Right atrium auricular region (tissue), 2 donors: Measurements from ENCODE around the gene RFC1. TPM values are rescaled to one million over a fixed set of nuclear protein-coding genes. Genes with fewer than 3 reads are reported as not detected.

Experiments used
- DNase-seq: peaks from one replicate; pipeline ENCODE4 v3.0.0-alpha.2; 2019; ENCODE audit warnings: low spot score
- H3K27ac ChIP-seq, 2 donors: fragments of 200-600 bp; sonication (generic); 1 replicate in 1 of 2; 2 replicates in 1 of 2; pipeline ENCODE4 v1.5.1; 2016 to 2019
- H3K27me3 ChIP-seq, 2 donors: fragments of 200-600 bp; sonication (generic); one replicate each; pipeline versions ENCODE4 v1.5.1 to v1.6.0; 2017 to 2019
- H3K36me3 ChIP-seq: fragments of 200-600 bp; sonication (generic); one replicate; pipeline ENCODE4 v1.5.1; 2016
- H3K4me1 ChIP-seq, 2 donors: fragments of 200-600 bp; sonication (generic); one replicate each; pipeline versions ENCODE4 v1.5.1 to v1.6.0; 2017 to 2019
- H3K4me3 ChIP-seq, 2 donors: fragments of 200-600 bp; sonication (generic); 1 replicate in 1 of 2; 2 replicates in 1 of 2; pipeline ENCODE4 v1.5.1; 2017 to 2019; ENCODE audit warnings: mild to moderate bottlenecking in 1 of 2, moderate library complexity in 1 of 2
- H3K9me3 ChIP-seq, 2 donors: fragments of 200-600 bp; sonication (generic); one replicate each; pipeline ENCODE4 v1.5.1; 2019
- total RNA-seq, 2 donors: library from RNA; depleted of rRNA; stranded (reverse); fragments of >200 nt; gene quantifications; one replicate each; pipeline ENCODE4 v1.1.0, GENCODE V29; 2016
- TF ChIP-seq, protein P1 (sequence below), 2 donors: fragments of 200-600 bp; sonication (generic); IDR thresholded peaks; one replicate each; pipeline ENCODE4 v1.5.1; 2019; ENCODE audit warnings: antibody characterized with exemption in 2 of 2

Gene RFC1
- total RNA-seq, 2 donors from 2014 or later = 16.4 to 30.4 TPM

DNA sequence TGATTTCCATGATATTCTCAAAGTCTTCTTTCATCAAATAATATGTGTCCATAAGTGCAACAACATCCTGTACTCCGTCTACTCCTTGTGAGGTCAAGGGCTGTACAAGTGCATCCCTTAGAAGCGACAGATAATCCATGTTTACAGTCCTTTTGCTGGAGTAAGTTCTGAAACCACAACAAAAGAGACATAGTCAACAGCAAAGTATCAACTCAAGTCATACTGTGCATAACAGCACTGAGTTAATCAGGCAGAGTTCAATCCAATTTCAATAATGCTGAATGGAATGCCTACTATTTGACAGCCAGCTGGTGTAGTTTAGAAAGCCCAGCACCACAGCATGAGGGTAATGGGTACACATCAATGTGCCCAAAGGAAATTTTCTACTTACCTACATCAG, 74.5 kb downstream of the RFC1 start:
- H3K9me3 ChIP-seq = no peaks in the 10 kb centered on the region
- TF ChIP-seq, protein P1, sequence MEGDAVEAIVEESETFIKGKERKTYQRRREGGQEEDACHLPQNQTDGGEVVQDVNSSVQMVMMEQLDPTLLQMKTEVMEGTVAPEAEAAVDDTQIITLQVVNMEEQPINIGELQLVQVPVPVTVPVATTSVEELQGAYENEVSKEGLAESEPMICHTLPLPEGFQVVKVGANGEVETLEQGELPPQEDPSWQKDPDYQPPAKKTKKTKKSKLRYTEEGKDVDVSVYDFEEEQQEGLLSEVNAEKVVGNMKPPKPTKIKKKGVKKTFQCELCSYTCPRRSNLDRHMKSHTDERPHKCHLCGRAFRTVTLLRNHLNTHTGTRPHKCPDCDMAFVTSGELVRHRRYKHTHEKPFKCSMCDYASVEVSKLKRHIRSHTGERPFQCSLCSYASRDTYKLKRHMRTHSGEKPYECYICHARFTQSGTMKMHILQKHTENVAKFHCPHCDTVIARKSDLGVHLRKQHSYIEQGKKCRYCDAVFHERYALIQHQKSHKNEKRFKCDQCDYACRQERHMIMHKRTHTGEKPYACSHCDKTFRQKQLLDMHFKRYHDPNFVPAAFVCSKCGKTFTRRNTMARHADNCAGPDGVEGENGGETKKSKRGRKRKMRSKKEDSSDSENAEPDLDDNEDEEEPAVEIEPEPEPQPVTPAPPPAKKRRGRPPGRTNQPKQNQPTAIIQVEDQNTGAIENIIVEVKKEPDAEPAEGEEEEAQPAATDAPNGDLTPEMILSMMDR (IDR thresholded peaks at IDR 0.05) = no peak
- H3K4me3 ChIP-seq = no peak overlapping the region
- H3K27me3 ChIP-seq = no peaks in the 10 kb centered on the region
- no peaks in the 10 kb centered on the region for H3K4me1 ChIP-seq
- peaks cover 55% of the 10 kb centered on the region for H3K36me3 ChIP-seq
- DNase-seq = no peak
- no peak overlapping the region for H3K27ac ChIP-seq

DNA sequence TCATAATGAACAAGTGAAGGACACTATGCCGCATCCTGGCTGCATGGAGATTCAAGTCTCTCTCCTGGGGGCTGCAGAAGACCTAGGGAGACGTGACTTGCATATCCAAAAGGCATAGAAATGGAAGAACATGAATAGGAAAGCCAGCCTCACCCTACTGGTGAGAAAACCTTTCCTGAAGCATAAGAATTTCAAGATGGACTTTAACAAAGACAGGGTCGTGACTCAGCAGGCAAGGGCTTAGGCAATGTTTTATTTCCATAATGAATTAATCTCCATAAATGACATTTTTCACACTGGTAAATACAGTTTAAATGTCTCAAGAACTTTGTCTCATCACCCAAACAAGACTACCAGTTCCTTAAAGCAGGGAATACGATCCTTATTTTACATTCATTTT, 78.9 kb downstream of the RFC1 start:
- Histone ChIP-seq H3K27ac (no peak overlapping the region), H3K9me3 (no peaks in the 10 kb centered on the region), H3K27me3 (no peaks in the 10 kb centered on the region), H3K36me3 (peaks cover 56% of the 10 kb centered on the region), H3K4me3 (no peak overlapping the region), H3K4me1 (no peaks in the 10 kb centered on the region)
- TF ChIP-seq, protein P1 (IDR thresholded peaks at IDR 0.05) = no peak
- DNase-seq = no peak

DNA sequence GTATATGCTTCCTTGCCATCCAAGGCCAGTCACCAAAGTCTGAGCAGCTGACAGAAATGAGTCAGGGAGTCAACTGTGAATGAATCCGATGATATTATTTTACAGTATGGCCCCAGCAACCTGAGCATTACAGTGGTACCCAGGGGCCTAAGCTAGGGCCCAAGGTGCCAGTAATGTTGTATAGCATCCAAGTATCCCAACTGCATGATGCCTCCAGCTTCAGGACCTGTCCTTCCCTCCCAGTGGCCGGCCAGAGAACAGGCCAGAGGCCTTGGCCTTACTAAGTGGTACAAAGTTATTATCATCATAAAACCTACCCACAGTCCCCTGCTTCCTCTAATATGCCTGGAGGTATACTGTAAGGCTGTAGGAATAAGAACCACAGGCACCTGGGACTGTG, 79.9 kb downstream of the RFC1 start:
- H3K36me3 ChIP-seq = peaks cover 56% of the 10 kb centered on the region
- TF ChIP-seq, protein P1 (IDR thresholded peaks at IDR 0.05) = no peak
- no peak for DNase-seq

DNA sequence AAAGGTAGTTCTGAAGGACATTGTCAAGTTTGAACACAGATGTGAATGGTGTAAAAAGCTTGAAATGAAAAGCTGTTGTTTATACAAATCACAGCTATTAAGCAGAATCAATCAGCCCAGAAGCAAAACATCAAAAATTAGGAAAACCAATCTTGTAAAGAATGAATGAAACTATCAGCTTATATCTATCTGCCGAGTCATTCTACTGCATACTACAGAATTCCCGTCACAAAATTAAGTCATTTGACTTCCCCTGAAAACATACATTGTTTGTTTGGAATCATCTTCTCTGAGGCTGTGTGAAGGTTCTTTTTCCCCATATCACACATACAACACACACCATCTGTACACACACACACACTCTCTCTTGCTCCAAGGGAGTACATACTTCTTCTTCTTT, 80.3 kb downstream of the RFC1 start:
- Histone ChIP-seq H3K4me1 (no peaks in the 10 kb centered on the region), H3K36me3 (peaks cover 54% of the 10 kb centered on the region), H3K27me3 (no peaks in the 10 kb centered on the region), H3K9me3 (no peaks in the 10 kb centered on the region), H3K27ac (no peak overlapping the region), H3K4me3 (no peak overlapping the region)
- TF ChIP-seq, protein P1 (IDR thresholded peaks at IDR 0.05) = no peak
- no peak for DNase-seq

More for the DNA sequence above, 79.9 kb downstream of the RFC1 start:
- Histone ChIP-seq H3K4me1 (no peaks in the 10 kb centered on the region), H3K27ac (no peak overlapping the region), H3K4me3 (no peak overlapping the region), H3K27me3 (no peaks in the 10 kb centered on the region), H3K9me3 (no peaks in the 10 kb centered on the region)

DNA sequence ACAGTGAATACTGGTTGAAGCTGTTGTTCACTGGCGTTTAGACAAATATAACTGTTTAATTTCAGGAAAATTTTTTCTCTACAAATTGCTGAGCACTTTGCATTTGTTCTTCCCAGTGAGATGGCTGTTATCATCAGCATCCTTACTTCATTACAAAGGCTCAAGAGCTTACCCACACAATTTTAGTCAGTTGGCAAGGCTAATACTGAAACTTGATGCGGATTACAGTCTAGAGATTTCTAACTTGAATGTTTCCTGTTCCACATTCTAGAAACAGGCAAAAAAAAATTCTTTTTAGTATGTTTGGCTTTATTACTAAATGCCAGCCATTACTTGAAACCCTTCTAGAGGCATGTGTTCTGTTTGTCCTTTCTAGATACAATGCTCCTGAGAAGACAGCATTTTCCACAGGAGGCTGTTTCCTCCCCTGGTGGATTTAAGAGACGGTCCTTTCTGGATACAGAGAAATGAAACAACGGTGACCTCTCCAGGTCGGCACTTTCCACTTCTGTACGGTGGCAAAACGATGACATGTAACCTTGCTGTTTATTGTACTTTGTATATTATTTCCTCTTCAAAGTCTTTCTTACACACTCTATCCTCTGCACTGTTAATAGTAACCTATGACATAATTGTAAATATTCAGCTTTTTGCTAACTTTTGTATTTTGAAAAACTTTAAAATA, 80.9 kb downstream of the RFC1 start:
- TF ChIP-seq, protein P1 (IDR thresholded peaks at IDR 0.05) = no peak
- Histone ChIP-seq H3K27ac (no peak overlapping the region), H3K4me1 (no peaks in the 10 kb centered on the region), H3K4me3 (no peak overlapping the region), H3K9me3 (no peaks in the 10 kb centered on the region), H3K27me3 (no peaks in the 10 kb centered on the region), H3K36me3 (peaks cover 48% of the 10 kb centered on the region)
- no peak for DNase-seq

DNA sequence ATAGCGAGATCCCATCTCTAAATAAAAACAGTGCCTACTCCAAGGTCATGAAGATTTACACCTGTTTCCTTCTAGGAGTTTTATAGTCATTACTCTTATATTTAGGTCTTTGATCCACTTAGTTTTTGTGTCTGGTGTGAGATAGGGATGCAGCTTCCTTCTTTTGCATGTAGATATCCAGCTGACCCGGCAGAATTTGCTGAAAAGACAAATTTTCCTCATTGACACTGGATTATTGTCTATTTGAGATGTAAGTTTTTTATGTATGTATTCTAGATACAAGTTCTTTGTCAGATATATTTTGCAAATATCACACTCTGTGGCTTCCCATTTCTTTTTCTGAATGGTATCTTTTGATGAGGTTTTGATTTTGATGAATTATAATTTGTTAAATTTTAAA, 85.4 kb downstream of the RFC1 start:
- Histone ChIP-seq H3K4me3 (no peak overlapping the region), H3K4me1 (no peaks in the 10 kb centered on the region), H3K36me3 (peaks cover 10% of the 10 kb centered on the region), H3K27me3 (no peaks in the 10 kb centered on the region), H3K27ac (no peak overlapping the region), H3K9me3 (no peaks in the 10 kb centered on the region)
- TF ChIP-seq, protein P1 (IDR thresholded peaks at IDR 0.05) = no peak
- no peak for DNase-seq
